ENCODE results near the gene GOLGA2. TPM values are rescaled to one million over a fixed set of nuclear protein-coding genes. Genes with fewer than 3 reads are reported as not detected.

The GOLGA2 gene
- total and polyA plus RNA-seq, 2 of the 13 experiments (the other 11 are each of a cell fraction or from before 2014, with no cell fraction given): 45.3 to 45.8 TPM

DNA sequence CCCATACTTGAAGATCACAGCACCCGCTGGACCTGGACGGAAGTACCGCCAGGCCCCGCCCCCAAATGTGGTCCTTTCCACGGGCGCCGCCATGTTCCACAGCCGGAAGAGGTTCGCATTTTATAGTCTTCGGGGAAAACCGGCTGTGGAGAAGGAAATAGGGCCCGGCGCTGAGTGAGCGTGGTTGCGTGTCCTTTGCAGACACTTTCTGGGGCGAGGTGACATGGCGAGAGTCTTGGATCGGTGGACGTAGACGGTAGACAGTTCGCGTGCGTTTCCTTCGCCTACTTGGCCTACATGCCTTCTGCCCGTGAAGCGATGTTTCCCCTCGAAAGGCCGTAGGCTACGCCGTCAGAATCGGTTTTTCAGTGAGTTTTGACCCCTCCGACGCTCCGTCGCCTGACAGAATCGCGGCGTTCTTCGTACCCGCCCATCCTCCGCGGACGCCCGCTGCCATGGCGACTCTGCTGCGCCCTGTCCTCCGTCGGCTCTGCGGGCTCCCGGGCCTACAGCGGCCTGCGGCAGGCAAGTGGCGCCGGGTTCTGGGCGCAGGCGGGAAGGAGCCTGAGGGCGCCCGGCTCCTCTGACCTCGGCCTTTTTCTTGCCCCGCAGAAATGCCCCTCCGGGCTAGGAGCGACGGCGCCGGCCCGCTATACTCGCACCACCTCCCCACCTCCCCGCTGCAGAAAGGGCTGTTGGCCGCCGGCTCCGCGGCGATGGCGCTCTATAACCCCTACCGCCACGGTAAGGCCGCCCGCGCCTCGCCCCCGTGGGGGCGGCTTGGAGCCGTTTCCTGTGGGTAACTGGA, 46.8 kb upstream of the GOLGA2 start, which contains the start of the genes COQ4 and TRUB2 (continued):
- TF ChIP-seq ZNF564 (CRISPR knock-in tag; IDR thresholded peaks at IDR 0.05): no peak; the same call in 1 of the 2 replicates
- TF ChIP-seq, protein P1, sequence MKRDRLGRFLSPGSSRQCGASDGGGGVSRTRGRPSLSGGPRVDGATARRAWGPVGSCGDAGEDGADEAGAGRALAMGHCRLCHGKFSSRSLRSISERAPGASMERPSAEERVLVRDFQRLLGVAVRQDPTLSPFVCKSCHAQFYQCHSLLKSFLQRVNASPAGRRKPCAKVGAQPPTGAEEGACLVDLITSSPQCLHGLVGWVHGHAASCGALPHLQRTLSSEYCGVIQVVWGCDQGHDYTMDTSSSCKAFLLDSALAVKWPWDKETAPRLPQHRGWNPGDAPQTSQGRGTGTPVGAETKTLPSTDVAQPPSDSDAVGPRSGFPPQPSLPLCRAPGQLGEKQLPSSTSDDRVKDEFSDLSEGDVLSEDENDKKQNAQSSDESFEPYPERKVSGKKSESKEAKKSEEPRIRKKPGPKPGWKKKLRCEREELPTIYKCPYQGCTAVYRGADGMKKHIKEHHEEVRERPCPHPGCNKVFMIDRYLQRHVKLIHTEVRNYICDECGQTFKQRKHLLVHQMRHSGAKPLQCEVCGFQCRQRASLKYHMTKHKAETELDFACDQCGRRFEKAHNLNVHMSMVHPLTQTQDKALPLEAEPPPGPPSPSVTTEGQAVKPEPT (CRISPR knock-in tag; IDR thresholded peaks at IDR 0.05; ENCODE audit: low read depth): peak; percentile 49; the same call in 1 of the 2 replicates
- TF ChIP-seq BRD4 (CRISPR knock-in tag; IDR thresholded peaks at IDR 0.05): peak; percentile 77
- TF ChIP-seq, protein P2, sequence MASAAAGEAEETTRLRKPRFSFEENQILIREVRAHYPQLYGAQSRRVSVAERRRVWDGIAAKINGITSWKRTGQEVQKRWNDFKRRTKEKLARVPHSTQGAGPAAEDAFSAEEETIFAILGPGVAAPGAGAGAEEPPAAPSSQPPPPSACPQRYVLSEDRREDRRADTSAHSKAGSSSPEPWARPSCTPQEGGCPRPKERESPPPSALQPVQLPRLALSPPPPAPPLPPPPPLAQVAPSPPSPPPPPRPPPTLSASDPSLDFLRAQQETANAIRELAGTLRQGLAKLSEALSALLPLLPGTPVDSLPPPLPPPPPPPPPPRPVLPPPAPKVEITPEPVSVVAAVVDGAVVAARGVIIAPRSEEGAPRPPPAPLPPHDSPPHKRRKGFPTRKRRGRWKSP (CRISPR knock-in tag; IDR thresholded peaks at IDR 0.05): peak; percentile 82; the same call in 1 of the 2 replicates
- peak; percentile 42; the same call in 1 of the 2 replicates for TF ChIP-seq BORCS8-MEF2B (CRISPR knock-in tag; IDR thresholded peaks at IDR 0.05)
- no peak for TF ChIP-seq ZNF672 (CRISPR knock-in tag; IDR thresholded peaks at IDR 0.05)
- TF ChIP-seq ZNF772 (CRISPR knock-in tag; IDR thresholded peaks at IDR 0.05): peak; percentile 87; the same call in 1 of the 2 replicates
- TF ChIP-seq, protein P3, sequence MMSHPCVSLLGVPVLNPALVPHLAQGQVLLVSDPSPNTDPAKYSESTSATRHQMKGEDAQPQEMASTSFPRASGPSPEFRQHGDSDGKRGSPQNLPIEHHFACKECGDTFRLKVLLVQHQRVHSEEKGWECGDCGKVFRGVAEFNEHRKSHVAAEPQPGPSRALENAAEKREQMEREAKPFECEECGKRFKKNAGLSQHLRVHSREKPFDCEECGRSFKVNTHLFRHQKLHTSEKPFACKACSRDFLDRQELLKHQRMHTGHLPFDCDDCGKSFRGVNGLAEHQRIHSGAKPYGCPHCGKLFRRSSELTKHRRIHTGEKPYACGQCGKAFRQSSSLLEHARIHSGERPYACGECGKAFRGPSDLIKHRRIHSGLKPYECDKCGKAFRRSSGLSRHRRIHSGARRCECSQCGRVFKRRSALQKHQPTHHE (CRISPR knock-in tag; IDR thresholded peaks at IDR 0.05; ENCODE audit: borderline replicate concordance): peak; percentile 72
- 0 out of 2 replicates have a peak, but pooled peaks have one; percentile 22 for TF ChIP-seq ZNF354B (CRISPR knock-in tag; IDR thresholded peaks at IDR 0.05)
- peak; percentile 9; the same call in 1 of the 2 replicates for TF ChIP-seq ZNF329 (CRISPR knock-in tag; IDR thresholded peaks at IDR 0.05; ENCODE audit: low read depth)
- 0 out of 2 replicates have a peak, but pooled peaks have one; percentile 25 for TF ChIP-seq NFYC (CRISPR knock-in tag; IDR thresholded peaks at IDR 0.05)
- no peak for TF ChIP-seq EZH2 (conservative IDR thresholded peaks at IDR 0.05; ENCODE audit: low read depth, low read length)
- TF ChIP-seq ARID2 (CRISPR knock-in tag; IDR thresholded peaks at IDR 0.05; ENCODE audit: borderline replicate concordance): peak; percentile 54; the same call in 1 of the 2 replicates
- TF ChIP-seq ZFP62 (CRISPR knock-in tag; IDR thresholded peaks at IDR 0.05): no peak
- TF ChIP-seq, protein P4, sequence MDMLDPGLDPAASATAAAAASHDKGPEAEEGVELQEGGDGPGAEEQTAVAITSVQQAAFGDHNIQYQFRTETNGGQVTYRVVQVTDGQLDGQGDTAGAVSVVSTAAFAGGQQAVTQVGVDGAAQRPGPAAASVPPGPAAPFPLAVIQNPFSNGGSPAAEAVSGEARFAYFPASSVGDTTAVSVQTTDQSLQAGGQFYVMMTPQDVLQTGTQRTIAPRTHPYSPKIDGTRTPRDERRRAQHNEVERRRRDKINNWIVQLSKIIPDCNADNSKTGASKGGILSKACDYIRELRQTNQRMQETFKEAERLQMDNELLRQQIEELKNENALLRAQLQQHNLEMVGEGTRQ (IDR thresholded peaks at IDR 0.05; ENCODE audit: low read depth, low read length): no peak
- TF ChIP-seq, protein P4 (CRISPR knock-in tag; IDR thresholded peaks at IDR 0.05; ENCODE audit: borderline replicate concordance): peak; percentile 71
- peak; percentile 45; the same call in 1 of the 2 replicates for TF ChIP-seq ZNF101 (CRISPR knock-in tag; IDR thresholded peaks at IDR 0.05; ENCODE audit: borderline replicate concordance, low read depth)
- no peak for TF ChIP-seq ZNF263 (CRISPR knock-in tag; IDR thresholded peaks at IDR 0.05)
- no peak for TF ChIP-seq KDM6A (CRISPR knock-in tag; IDR thresholded peaks at IDR 0.05; ENCODE audit: low read depth)
- peak; percentile 65 for TF ChIP-seq ZFP1 (CRISPR knock-in tag; IDR thresholded peaks at IDR 0.05)
- TF ChIP-seq, protein P5, sequence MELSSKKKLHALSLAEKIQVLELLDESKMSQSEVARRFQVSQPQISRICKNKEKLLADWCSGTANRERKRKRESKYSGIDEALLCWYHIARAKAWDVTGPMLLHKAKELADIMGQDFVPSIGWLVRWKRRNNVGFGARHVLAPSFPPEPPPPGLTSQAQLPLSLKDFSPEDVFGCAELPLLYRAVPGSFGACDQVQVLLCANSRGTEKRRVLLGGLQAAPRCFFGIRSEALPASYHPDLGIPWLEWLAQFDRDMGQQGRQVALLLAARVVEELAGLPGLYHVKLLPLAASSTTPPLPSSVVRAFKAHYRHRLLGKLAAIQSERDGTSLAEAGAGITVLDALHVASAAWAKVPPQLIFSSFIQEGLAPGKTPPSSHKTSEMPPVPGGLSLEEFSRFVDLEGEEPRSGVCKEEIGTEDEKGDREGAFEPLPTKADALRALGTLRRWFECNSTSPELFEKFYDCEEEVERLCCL (CRISPR knock-in tag; IDR thresholded peaks at IDR 0.05; ENCODE audit: borderline replicate concordance): 0 out of 2 replicates have a peak, but pooled peaks have one; percentile 40
- TF ChIP-seq ZNF224 (CRISPR knock-in tag; IDR thresholded peaks at IDR 0.05): no peak

Measured in HepG2 (cell line).